SJSA1 (cell line): ENCODE results near the gene FIBCD1. TPM values are rescaled to one million over a fixed set of nuclear protein-coding genes. Genes with fewer than 3 reads are reported as not detected.

Experiments
- DNase-seq, 2 experiments: peaks; one replicate each; pipeline ENCODE4 v3.0.0-alpha.2; 2015 to 2020; ENCODE audit warnings: low spot score in 2 of 2, low read depth in 1 of 2
- H3K27ac ChIP-seq: fragments of 250-450 bp; sonication (Bioruptor Pico); 2 replicates; pipeline ENCODE4 v1.5.1; 2020; ENCODE audit warnings: mild to moderate bottlenecking, moderate library complexity
- H3K27me3 ChIP-seq: fragments of 250-450 bp; sonication (Bioruptor Pico); replicated peaks from 2 replicates; pipeline ENCODE4 v1.5.1; 2020; ENCODE audit warnings: mild to moderate bottlenecking, moderate library complexity
- H3K36me3 ChIP-seq: fragments of 250-450 bp; sonication (Bioruptor Pico); 2 replicates; pipeline ENCODE4 v1.5.1; 2020; ENCODE audit warnings: mild to moderate bottlenecking
- H3K4me1 ChIP-seq: fragments of 250-450 bp; sonication (Bioruptor Pico); replicated peaks from 2 replicates; pipeline ENCODE4 v1.6.1; 2021; ENCODE audit warnings: mild to moderate bottlenecking
- H3K4me3 ChIP-seq: fragments of 250-450 bp; sonication (Bioruptor Pico); 2 replicates; pipeline ENCODE4 v1.5.1; 2020; ENCODE audit warnings: mild to moderate bottlenecking
- H3K9me3 ChIP-seq: fragments of 250-450 bp; sonication (Bioruptor Pico); replicated peaks from 2 replicates; pipeline ENCODE4 v1.5.1; 2020; ENCODE audit warnings: mild to moderate bottlenecking
- total RNA-seq: library from RNA; depleted of rRNA; stranded (reverse); fragments of >200 nt; shearing (Covaris generic); gene quantifications from 2 replicates; pipeline ENCODE4 v1.2.3, GENCODE V29; 2014; rRNA removed

The FIBCD1 gene
- total RNA-seq, 1 experiment from 2014 or later, result 0.08 TPM

GRCh38 chr9:130858739-130859705 lies 80.0 kb downstream of the FIBCD1 start:
- Histone ChIP-seq H3K36me3 (peaks cover 76% of the 10 kb centered on the region), H3K4me3 (no peak overlapping the region), H3K9me3 (no peaks in the 10 kb centered on the region), H3K27ac (peak overlapping the region; percentile 94), H3K27me3 (no peaks in the 10 kb centered on the region), H3K4me1 (peaks cover 58% of the 10 kb centered on the region)
- no peak for DNase-seq

- Histone ChIP-seq H3K9me3 (no peaks in the 10 kb centered on the region), H3K4me3 (no peak overlapping the region), H3K36me3 (peaks cover 69% of the 10 kb centered on the region), H3K4me1 (peaks cover 58% of the 10 kb centered on the region), H3K27ac (peak overlapping the region; percentile 94), H3K27me3 (no peaks in the 10 kb centered on the region)
- DNase-seq, result peak; percentile 81 to 89
Measured at GRCh38 chr9:130857864-130858738, 80.9 kb downstream of the FIBCD1 start.

DNA sequence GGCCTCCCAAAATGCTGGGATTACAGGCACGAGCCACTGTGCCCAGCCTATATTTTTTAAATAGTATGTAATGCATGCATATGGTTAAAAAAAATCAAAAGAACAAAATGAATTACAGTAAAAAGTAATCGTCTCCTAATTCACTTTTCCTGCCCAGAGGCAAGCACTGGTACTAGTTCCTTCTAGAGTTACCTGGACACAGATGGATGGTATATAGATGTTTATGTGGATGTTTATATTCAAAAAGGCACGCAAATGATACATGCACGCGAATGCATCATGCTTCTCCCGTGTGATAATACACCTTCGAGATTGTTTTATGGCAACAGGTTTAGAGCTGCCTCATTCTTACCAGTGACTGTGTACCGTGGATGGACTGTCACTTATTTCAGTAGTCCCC lies 82.6 kb downstream of the FIBCD1 start:
- H3K4me3 ChIP-seq, result no peak overlapping the region
- no peaks in the 10 kb centered on the region for H3K27me3 ChIP-seq
- H3K4me1 ChIP-seq, result peaks cover 55% of the 10 kb centered on the region
- H3K36me3 ChIP-seq, result peaks cover 59% of the 10 kb centered on the region
- no peaks in the 10 kb centered on the region for H3K9me3 ChIP-seq
- H3K27ac ChIP-seq, result no peak overlapping the region
- DNase-seq, result no peak

GRCh38 chr9:130854835-130855234 lies 84.2 kb downstream of the FIBCD1 start:
- no peaks in the 10 kb centered on the region for H3K9me3 ChIP-seq
- no peak for DNase-seq
- peaks cover 39% of the 10 kb centered on the region for H3K4me1 ChIP-seq
- H3K27me3 ChIP-seq, result no peaks in the 10 kb centered on the region
- peaks cover 52% of the 10 kb centered on the region for H3K36me3 ChIP-seq
- no peak overlapping the region for H3K27ac ChIP-seq
- H3K4me3 ChIP-seq, result no peak overlapping the region

DNA sequence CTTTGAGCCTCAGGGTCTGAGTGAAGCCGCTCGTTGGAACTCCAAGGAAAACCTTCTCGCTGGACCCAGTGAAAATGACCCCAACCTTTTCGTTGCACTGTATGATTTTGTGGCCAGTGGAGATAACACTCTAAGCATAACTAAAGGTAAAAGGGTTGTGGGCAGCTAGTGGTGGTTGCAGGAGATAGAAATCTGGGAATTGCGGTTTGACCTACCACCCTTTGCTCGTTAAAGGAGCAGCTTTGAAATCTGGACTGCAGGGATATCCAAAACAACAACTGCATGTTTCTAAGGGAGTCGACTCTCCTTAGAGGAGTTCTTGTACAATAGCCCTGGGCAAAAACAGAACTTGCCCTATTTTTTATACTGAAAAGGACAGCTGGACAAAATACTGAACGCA lies 85.0 kb downstream of the FIBCD1 start:
- no peaks in the 10 kb centered on the region for H3K27me3 ChIP-seq
- H3K4me1 ChIP-seq, result peaks cover 35% of the 10 kb centered on the region
- H3K9me3 ChIP-seq, result no peaks in the 10 kb centered on the region
- no peak overlapping the region for H3K27ac ChIP-seq
- H3K36me3 ChIP-seq, result peaks cover 47% of the 10 kb centered on the region
- no peak for DNase-seq
- H3K4me3 ChIP-seq, result no peak overlapping the region

DNA sequence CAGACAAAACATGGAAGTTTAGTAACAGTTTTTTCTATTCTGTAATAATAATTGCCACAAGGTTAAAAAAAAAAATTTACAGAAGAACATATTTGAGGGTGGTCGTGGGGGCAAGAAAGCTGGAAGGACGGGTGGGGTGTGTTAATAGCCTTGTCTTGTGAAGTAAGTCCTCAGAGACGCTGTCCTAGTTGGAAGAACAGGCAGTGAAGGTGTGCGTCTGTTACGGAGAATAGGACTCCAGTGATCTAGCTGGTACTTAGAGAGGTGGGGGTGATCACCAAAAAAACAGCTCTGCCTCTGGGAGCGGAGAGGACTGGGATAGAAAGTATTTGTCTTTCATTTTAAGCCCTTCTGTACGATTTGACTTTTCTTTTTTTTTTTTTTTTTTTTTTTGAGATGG lies 86.2 kb downstream of the FIBCD1 start:
- no peak for DNase-seq
- Histone ChIP-seq H3K36me3 (peaks cover 39% of the 10 kb centered on the region), H3K27ac (no peak overlapping the region)

More for the DNA sequence above, 86.2 kb downstream of the FIBCD1 start:
- Histone ChIP-seq H3K9me3 (no peaks in the 10 kb centered on the region), H3K4me1 (peaks cover 35% of the 10 kb centered on the region), H3K27me3 (no peaks in the 10 kb centered on the region), H3K4me3 (no peak overlapping the region)

Other genes starting within 250 kb of the FIBCD1 start
- gene EXOSC2, start 245.5 kb downstream of the FIBCD1 start, total RNA-seq, result 25.9 and 41.5 TPM in 2 replicates
- 20.5 and 24.7 TPM in 2 replicates for gene ABL1, start 104.0 kb downstream of the FIBCD1 start, total RNA-seq
- not detected in 2 replicates for gene QRFP, start 42.4 kb downstream of the FIBCD1 start, total RNA-seq
- gene LAMC3, start 69.9 kb upstream of the FIBCD1 start, total RNA-seq, result not detected in 2 replicates
- gene AIF1L, start 157.3 kb upstream of the FIBCD1 start, total RNA-seq, result 0.19 and 0.61 TPM in 2 replicates
- gene NUP214, start 186.3 kb upstream of the FIBCD1 start, total RNA-seq, result 9.9 and 10.8 TPM in 2 replicates